Breast epithelium (tissue), 3 donors: ENCODE measurements around the gene ASTN2.

ENCODE experiments used
- CTCF ChIP-seq, 3 donors: fragments of 450-650 bp; IDR thresholded peaks; one replicate each; pipeline ENCODE4 v1.5.1; 2016 to 2017; ENCODE audit warnings: antibody characterized with exemption in 3 of 3, mild to moderate bottlenecking in 3 of 3, moderate library complexity in 3 of 3
- POLR2A ChIP-seq: fragments of 450-650 bp; IDR thresholded peaks from one replicate; pipeline ENCODE4 v1.6.1; 2016; ENCODE audit warnings: antibody characterized with exemption, mild to moderate bottlenecking, moderate library complexity

DNA sequence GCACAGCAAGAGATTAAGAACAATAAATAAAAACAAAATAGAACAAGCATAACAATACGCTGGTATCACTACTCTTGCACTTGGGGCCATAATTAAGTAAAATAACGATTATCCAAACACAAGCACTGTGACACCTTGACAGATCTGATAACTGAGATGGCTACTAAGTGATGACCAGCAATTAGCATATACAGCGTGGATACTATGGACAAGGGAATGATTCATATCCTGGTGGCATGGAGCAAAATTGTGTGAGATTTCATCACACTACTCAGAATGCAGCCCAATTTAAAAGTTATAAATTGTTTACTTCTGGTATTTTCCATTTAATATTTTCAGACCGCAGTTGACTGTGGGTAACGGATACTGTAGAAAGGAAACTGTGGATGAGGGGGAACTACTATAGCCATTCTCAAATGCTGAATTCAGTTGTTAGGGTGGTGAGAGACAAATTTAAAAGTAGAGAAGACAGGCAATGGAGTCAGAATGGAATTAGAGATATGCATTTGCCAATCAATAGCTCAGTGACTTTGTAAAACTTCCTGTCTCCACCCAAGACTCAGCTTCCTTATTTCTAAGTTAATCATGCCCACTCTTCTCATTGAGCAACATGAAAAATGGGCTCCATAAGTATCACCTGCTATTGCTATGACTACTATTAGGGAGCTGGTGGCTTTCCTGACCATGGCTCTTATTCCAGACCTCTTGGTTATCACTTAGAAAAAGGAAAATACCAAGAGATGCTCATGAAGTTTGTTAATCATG lies 427.0 kb downstream of the ASTN2 start:
- no peak for TF ChIP-seq CTCF (IDR thresholded peaks at IDR 0.05)
- no peak for TF ChIP-seq POLR2A
